Kidney epithelial cell (primary cell): ENCODE data around the gene ZNF385C. TPM values are rescaled to one million over a fixed set of nuclear protein-coding genes. Genes with fewer than 3 reads are reported as not detected.

Experiments used
- DNase-seq: peaks from one replicate; pipeline ENCODE4 v3.0.0-alpha.2; 2010; ENCODE audit warnings: low read depth
- H3K27me3 ChIP-seq: 2 replicates; pipeline ENCODE4 v1.6.0; 2011; ENCODE audit warnings: low read length; ENCODE audit not compliant: control insufficient read depth, insufficient read depth
- H3K36me3 ChIP-seq: 2 replicates; pipeline ENCODE4 v1.5.1; 2011; ENCODE audit warnings: low read length; ENCODE audit not compliant: control insufficient read depth, insufficient read depth
- H3K4me3 ChIP-seq: 2 replicates; pipeline ENCODE4 v1.5.1; 2011; ENCODE audit warnings: low read depth, mild to moderate bottlenecking, control low read depth, low read length
- total RNA-seq: library from RNA; depleted of rRNA; stranded (reverse); fragments of >200 nt; gene quantifications from 2 replicates; pipeline ENCODE4 v1.2.3, GENCODE V29; 2015
- TF ChIP-seq, protein P1 (sequence below): IDR thresholded peaks from 2 replicates; pipeline ENCODE4 v1.5.1; 2011; ENCODE audit warnings: mild to moderate bottlenecking, moderate library complexity, low read length, control low read depth, inconsistent platforms; ENCODE audit not compliant: insufficient read depth, poor library complexity, severe bottlenecking

ZNF385C gene
- total RNA-seq, 1 donor from 2014 or later: 0.04 TPM

DNA sequence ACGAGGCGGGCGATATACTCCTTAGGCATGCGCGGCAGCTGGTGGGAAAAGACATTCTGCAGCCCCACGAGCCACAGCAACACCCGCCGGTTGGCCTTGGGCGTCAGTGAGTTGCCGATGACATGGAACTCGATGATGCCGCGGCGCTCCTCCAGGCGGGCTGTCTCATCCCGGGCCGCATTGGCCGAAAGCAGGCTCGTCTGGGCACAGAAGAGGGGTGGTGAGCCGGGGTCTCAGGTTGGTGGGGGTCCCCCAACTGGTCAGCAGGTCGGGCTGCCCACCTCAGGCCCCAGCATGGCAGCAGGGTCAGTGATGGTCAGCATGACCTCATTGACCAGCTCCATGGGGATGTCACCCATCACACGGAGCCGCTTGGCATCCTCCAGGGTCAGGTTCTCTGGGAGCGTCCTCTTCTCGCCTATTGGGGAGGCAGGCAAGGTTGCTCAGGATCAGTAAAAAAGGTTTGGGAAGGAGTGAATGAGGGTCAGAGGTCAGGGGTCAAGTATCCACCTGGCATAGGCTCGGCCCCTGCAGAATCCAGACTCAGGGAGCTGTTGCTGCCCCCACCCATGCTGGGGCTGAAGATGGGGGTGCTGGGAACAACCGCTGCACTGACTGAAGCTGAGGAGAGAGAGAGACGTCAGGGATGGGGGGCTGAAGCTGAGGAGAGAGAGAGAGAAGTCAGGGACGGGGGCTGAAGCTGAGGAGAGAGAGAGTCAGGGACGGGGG is 19.3 kb upstream of the ZNF385C start:
- no peak for DNase-seq
- H3K27me3 ChIP-seq: no peaks in the 10 kb centered on the region
- H3K36me3 ChIP-seq: no peaks in the 10 kb centered on the region
- TF ChIP-seq, protein P1, sequence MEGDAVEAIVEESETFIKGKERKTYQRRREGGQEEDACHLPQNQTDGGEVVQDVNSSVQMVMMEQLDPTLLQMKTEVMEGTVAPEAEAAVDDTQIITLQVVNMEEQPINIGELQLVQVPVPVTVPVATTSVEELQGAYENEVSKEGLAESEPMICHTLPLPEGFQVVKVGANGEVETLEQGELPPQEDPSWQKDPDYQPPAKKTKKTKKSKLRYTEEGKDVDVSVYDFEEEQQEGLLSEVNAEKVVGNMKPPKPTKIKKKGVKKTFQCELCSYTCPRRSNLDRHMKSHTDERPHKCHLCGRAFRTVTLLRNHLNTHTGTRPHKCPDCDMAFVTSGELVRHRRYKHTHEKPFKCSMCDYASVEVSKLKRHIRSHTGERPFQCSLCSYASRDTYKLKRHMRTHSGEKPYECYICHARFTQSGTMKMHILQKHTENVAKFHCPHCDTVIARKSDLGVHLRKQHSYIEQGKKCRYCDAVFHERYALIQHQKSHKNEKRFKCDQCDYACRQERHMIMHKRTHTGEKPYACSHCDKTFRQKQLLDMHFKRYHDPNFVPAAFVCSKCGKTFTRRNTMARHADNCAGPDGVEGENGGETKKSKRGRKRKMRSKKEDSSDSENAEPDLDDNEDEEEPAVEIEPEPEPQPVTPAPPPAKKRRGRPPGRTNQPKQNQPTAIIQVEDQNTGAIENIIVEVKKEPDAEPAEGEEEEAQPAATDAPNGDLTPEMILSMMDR: no peak
- H3K4me3 ChIP-seq: no peak overlapping the region

DNA sequence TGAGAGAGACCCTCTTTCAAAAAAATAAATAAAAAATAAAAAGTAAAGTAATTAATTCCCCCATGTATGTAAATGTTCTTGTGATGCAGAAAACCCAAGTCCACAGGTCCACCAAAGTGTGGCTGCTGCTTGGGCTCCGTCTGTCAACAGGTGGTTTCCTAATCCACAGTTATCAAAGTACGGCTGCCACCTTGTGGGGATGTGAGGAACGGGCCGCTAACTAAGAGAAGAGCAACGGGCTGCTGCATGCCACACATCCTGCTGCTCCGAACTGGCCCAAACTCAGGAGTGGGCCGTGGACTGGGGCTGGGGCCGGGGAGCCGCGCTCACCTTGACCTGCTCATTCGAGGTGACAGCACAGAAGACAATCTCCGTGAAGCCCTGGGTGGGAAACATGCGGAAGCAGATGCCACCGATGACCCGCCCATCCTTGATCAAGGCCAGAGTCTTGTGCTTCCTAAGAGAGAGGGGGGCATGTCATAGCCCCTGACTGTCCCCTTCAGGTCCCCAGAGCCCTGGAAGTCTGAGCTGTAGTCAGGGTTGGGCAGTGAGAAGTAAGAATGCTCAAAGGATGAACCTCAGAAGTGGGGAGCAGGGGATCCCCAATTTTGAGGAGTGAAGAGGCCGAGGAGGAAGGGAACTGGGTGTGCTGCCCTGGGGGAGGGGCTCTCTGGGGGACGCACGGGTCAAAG is 18.6 kb upstream of the ZNF385C start:
- no peak overlapping the region for H3K4me3 ChIP-seq
- TF ChIP-seq, protein P1: peak; percentile 86
- no peak for DNase-seq
- H3K27me3 ChIP-seq: no peaks in the 10 kb centered on the region
- no peaks in the 10 kb centered on the region for H3K36me3 ChIP-seq

DNA sequence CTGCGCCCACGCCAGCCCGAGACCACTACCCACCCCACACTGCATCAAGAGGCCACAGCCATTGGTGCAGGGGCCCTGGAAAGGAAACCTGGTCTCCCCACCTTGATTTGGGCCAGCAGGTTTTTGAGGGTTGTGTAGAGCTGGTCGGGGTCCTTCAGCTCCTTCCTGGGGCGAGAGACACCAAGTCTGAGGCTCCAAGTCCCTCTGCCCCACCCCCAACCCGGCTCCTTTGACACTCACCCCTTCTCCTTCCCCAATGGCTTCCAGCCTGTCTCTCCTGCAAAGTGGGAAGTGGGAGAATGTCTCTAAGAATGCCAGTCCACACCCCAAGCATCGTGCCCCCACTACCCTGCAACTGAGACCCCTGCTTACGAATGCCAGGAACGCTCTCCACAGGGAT is 15.8 kb upstream of the ZNF385C start:
- H3K27me3 ChIP-seq: no peaks in the 10 kb centered on the region
- no peaks in the 10 kb centered on the region for H3K36me3 ChIP-seq
- H3K4me3 ChIP-seq: no peak overlapping the region
- TF ChIP-seq, protein P1: no peak
- DNase-seq: no peak

DNA sequence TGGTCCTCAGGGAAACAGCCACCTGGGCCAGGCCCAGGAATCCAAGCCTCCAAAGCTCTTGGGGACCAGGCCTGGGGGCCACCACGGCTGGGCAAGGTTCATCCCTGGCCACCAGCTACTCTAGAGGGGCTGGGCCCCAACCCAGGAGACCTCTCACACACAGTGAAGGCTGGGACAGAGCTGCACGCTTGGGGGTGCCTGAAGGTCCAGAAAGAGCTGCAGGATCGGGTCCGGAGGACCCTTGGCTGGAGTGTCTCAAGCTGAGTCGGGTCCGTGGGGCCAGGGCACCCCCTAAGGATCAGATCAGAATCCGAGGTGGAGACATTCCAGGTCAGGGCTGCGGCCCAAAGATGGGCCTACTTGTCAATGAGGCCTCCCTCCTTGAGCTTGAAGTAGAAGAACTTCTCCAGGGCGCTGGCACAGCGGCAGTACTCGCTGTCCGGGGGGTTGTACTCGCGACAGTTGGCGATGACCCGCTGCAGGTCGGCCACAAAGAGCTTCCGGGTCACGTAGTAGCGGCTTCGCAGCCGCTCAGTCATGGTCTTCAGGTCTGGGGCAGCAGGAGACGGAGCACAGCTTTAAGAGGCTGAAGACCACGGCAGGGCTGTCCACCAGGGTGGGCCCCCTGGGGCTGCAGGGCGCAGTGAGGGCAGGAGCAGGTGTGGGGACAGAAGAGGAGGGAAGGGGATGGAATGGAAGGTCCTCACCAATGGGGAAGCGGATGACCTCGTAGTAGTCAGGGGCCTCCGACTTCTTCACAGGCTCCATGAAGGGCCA is 15.2 kb upstream of the ZNF385C start:
- no peak overlapping the region for H3K4me3 ChIP-seq
- TF ChIP-seq, protein P1: no peak
- no peaks in the 10 kb centered on the region for H3K36me3 ChIP-seq
- no peak for DNase-seq
- H3K27me3 ChIP-seq: no peaks in the 10 kb centered on the region

DNA sequence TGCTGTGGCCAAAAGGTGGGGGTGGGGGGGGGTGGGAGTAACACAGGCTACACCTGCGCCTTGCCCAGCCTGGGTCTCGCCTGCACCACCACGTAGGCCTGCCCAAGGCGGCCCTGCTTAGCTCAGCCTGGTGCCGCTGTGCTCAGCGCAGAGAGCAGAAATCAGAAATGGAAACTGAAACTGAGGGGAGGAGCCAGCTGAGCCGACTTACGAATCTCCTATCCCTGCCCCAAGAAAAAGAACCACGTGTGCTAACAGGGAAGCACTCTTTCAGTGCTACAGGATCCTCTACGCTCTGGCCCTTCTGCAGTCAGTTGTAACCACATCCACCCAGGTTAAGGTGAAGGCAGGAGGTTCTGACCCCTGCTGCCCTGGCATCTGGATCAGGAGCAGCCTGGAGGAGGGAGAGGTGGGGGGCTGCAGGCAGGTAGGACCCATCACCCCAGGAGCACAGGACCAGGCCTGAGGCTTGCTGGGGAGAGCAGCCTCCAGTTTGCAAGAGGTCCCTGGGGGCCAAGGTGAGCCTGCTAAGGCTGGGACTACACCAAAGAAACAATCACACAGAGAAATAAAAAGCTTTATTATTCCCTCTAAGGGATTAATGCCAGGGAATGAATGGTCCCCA is 14.4 kb upstream of the ZNF385C start, which contains the start of gene DHX58:
TSS of gene DHX58 (minus strand) at position 163 of the 625 bp plus-strand sequence. CDS start 822 bp downstream, outside the sequence.
- Histone ChIP-seq H3K27me3 (no peaks in the 10 kb centered on the region), H3K36me3 (no peaks in the 10 kb centered on the region), H3K4me3 (peak within 1 kb of the TSS; percentile 21)
- TF ChIP-seq, protein P1: no peak
- DNase-seq: no peak
